ENCODE data around the gene CAPS.

Gene CAPS

DNA sequence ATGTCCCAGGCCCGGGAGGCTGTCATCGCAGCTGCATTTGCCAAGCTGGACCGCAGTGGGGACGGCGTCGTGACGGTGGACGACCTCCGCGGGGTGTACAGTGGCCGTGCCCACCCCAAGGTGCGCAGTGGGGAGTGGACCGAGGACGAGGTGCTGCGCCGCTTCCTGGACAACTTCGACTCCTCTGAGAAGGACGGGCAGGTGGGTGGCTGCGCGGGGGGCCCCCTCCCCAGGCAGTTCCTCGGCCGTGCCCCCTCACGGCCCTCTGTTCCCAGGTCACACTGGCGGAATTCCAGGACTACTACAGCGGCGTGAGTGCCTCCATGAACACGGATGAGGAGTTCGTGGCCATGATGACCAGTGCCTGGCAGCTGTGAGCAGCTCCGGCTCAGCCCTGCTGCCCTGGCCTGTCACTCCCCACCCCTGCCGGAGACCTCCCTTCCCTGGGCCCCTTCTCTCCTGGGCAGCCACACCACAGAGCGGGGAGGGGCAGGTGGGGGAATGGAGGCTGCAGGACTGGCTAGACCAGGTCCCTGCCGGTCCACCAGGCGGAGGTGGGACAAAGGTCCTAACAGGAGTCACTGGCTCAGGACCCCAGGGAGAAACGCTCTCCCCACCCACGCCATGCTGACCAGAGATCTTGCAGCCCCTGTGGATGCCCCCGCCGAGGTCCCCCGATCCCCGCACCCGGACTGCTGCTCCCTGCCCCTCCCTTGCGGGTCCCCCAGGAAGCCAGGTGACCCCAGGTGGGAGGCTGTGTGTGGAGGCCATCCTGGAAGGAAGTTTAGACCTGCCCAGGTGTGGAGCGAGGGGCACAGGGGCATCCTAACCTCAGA is 1.1 kb downstream of the CAPS start:
- DNase-seq = no peak

DNA sequence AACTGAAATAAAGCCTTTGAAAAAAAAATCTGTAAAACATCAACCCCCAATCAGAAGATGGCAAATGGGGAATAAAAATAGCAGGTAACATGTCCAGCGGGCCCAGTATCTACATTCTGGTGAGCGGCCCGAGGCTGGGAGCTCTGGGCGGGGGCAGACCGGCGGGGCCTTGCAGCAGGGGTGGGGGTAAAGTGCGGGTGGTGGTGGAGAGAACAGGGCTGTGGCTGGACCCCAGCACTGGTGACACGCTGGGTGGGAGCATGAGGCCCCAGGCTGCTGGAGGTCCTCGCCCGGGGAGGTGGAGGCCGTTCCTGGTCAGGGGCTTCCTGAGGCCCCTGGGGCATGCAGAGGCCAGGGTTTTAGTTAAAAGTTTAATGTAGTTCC is 1.7 kb downstream of the CAPS start:
- DNase-seq = no peak

DNA sequence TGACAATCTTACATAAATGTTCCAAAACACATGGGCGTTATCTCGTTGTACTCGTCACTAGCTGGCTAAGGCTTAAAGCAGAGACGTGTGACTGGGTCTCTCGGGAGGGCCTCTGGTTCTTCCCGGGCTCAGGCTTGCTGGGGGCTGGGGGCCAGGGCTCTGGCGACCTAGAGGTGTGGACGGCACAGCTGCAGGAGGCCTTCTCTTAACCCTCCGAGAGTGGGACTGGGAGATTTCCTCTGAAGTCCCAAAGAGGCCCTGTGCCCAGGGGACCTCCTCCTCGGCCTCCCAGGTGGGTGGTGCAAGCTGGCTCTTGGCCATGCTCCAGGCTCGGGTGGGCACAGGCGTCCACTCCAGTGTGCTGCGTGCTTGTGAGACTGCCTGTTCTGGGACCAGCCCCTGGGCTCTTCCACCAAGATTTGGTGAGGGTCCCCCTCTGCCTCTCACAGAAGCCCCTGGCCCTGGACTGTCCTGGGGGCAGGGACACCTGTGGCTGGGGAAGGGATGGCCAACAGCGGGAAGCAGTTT is 2.2 kb downstream of the CAPS start:
- no peak for DNase-seq

DNA sequence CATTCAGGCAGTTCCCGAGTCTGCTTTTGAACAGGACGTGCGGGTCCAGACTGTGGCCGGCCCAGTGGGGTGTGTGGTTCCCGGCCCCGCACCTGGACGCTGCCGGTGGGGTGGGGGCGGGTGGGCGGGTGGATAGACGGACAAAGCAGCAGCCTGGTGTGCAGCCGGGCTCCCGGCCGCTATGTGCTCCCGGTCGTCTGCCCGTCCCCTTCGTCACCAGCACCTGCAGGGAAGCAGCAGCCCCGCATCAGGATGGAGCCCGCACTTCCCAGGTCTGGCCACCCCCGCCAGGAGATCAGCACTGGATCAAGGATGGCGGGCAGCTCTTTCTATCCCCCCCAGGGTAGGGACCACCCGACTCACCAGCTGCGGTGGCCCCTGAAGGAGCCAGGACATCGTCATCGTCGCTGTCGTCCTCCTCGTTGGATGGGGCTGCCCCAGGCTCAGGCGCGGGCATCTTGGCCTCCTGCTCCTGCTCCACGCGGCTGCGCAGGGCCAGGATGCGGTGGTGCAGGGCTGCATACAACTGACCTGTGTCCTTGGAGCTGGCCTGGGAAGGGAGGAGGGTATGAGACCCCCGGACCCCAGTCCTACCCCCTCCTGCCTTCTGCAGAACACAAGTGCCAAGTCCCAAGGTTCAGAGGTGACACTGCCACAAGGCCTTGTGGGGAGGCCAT is 3.5 kb downstream of the CAPS start:
- no peak for DNase-seq

DNA sequence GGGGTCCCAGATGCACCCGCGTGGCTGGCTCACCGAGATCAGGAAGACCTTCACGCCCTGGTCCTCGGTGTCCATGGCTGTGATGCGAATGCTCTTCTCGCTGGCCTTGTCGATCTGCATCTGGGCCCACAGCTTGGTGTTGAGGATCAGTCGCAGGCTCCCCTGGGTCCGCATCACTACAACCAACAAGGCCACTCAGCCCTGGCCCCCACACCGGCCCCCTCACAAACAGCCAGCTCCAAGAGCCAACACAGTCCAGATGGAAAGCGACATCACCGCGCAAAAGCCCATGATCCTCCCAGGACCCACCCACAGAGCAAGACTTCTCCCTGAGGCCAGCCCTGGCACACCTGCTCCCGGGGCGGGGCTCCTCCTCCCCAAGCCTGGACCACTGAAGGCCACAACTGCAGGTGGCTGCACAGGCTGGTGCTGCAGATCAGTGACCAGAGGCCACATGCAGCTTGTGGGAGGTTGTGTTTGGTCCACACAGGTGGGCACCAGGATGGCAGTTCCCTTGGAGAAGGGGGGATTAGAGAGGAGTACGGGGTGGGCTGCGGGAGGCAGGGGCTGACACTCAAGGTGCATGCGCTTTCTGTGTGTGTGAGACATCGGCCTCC is 4.5 kb downstream of the CAPS start:
- no peak for DNase-seq

DNA sequence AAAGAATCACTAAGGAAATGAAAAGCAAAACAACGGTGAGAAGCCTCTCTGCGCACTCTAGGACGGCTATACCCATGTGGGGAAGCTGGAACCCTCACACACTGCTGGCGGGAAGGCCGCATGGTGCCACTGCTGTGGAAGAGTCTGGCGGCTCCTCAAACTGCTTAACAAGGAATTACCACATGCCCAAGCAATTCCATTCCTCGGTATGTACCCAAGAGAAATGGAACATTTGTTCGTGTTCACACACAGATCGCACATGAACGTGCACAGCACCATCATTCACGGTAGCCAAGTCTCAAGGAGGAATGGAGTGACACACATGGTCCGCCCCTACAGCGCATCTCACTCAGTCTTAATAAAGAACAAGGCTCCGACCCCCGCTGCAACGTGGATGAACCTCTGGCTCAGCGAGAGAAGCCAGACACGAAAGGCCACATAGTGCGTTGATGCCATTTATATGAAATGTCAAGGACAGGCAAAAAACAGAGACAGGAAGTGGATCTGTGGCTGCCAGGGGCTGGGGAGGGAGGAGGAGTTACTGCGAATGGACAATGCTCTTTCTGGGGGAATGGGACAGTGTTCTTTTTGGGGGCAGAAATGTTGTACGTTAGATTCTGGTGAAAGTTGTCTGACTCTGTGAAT is 7.6 kb downstream of the CAPS start:
- DNase-seq = no peak

DNA sequence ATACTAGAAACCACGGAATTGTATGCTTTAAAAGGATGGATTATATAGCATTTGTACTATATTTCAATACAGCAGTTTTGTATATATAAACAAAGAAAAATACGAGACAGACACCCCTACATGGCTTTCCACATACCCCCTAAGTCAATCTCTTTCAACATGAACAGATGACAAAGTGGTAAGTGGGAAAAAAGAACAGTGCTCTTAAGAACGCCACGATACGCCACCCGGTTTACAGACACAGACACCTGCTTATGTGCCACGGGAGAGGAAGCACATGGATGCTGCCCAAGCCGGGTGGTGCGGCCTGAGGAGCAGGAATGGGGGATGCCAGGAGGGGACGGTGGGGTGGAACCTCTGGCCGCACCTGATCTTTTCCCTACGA is 8.1 kb downstream of the CAPS start:
- no peak for DNase-seq

DNA sequence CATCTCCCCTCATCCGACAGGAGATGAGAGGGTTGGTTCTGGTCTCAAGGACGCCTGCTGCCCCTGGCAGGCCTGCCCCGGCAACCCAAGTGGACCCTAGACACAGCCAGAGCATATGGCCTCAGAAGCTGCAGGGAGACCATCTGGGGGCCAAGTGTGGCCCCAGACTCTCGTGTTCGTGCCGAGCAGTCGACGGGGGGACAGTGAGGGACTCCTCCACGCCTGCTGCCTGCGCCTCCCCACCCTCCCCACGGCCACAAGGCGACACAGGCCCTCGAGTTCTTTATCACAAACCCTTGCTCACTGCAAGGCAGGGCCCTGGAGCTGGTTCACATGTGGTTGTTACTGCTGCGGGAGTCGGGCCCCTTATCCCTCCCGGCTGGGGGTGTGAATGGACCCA is 9.3 kb downstream of the CAPS start:
- DNase-seq = no peak

DNA sequence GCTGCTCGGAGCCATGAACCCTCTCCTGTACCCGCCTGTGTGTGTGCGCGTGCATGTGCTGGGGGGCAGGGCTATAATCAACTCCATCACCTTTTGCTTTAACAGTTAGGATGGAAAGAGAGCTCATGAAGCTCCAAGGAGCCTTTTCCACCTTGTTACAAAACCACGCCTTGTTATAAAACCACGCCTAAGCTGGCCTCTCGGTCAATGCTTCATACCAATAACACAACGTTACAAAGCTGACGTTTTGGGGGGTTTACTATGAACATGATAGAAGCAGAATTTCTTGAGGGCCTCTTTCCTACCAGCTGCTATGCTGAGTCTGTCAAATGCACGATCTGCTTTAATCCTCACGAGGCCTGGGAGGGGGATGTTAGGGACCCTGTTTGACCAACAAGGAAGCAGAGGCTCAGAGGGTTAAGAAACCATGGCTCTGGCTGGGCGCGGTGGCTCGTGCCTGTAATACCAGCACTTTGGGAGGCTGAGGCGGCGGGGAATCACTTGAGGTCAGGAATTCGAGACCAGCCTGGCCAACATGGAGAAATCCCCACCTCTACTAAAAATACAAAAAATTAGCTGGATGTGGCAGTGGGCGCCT is 11.9 kb downstream of the CAPS start:
- no peak for DNase-seq

DNA sequence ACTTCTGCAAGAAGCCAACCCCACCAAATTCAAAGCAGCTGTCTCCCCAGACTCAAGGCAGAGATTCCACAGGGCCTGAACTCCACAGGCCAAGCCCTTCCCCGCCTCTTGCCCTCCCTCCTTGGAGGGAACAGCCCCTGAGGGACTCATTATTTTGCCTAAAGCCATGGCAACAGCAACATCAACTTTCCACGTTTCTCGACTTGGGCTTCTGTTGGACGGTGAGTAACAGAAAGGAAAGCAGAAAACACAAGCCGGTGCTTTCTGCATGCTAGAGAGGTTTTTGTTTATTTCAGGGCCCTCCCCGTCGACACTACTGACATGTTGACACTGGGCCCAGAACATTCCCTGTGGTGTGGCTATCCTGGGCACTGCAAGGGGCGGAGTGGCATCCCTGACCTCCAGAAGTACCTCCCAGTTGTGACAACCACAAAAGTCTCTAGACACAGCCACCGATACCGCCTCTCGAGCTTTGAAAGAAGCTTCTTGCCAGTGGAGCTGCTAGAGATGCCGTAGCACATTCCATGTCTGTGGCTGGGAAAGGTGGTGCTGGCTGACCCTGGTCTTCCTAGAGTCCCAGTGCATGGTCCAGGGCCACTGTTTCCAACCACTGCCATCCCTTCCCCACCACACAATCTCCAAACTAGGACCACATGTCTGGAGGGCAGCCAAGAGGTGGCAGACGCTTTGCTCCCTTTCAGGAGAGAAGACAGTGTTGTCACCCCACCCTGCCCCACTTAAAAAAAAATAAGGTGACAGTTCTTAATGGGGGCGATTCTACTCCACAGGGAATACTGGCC is 12.8 kb downstream of the CAPS start:
- DNase-seq = no peak

DNA sequence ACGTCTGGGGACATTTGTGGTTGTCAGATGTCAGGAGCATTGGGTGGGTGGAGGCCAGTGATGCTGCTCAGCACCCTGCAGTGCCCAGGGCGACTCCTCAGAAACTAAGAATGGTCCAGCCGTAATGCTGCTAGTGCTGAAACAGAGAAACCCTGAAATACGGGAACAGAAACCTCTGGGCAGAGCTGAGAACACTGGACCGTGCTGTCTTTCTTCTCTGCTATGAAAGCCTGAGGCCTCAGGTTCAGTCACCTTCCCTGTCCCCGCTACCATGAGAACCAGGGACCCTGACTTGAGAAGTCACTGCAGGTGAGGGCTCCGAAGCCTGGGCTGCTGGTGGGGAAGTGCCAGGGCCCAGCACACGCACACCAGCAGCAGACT is 13.4 kb downstream of the CAPS start:
- no peak for DNase-seq

DNA sequence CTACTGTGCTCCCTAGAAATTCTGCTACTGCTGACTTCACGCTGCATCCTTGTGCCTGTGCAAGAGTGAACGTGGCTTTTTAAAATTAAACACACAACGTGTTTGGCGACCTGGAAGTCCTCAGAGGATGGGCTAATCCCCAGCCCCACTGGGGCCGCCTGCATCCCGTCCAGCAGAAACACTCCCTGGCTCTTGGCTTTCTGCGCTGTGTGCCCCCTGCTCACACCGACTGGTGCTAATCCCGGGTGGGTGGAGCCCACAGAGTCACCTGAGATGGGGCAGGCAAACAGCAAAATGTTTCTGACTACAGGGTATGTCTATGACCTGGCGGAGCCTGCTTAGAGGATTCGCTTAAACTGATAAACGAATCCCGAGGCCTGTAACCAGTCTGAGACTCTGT is 15.1 kb downstream of the CAPS start:
- no peak for DNase-seq

DNA sequence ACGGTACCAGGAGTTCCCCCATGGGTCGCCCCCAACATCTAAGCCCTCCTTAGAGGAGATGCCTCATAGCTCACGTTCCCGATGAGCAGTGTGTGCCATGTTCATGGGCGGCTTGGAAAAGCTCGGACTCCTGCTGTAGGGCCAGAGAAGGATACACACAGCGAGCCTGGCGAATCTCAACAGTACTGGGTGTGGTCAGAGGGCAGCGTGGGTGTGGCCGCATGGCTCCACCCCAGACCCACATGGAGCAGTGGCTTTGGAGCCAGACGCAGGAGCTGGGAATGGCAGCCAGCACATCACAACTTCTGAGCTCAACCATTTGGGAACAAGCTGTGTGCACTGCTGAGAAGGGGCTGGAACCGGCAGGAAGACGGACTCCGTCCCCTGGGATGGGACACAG is 15.6 kb downstream of the CAPS start:
- DNase-seq = no peak

DNA sequence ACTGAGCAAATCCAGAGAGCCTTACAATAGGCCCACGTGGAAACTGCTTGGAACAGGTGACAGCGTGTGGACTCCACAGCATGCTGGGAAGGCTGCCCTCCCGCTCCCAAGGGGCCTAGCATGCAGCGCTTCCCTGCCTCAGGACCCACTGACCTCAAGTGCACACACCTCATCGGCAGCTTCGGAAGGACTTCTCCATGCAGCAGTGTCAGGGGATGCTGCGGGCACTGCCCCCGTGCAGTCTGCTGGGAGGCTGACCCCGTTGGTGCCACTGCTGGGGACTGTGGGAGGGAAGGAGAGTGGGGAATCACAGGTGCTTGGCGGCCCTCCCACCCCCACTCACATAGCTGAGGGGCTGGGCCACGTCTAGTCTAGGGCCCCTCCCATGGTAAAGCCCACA is 17.2 kb downstream of the CAPS start:
- DNase-seq = no peak

DNA sequence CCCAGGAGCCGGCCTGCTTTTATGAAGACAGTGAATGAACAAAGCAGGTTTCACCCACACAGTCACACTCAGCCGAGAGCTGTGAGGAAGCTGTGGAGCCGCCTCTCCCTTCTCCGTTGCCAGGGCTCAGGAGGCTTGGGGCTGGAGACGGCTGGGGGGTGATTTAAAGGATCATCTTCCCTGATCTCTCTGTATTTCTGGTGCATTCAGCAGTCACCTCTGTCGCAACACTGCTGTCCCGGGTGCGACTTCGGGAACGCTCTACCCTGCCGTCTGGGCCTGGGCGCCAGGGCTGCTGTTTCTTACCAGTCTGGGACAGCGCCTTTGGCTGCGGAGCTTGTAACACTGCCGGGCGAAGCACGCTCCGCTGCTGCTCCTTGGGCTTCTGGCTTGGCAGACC is 18.1 kb downstream of the CAPS start:
- no peak for DNase-seq

DNA sequence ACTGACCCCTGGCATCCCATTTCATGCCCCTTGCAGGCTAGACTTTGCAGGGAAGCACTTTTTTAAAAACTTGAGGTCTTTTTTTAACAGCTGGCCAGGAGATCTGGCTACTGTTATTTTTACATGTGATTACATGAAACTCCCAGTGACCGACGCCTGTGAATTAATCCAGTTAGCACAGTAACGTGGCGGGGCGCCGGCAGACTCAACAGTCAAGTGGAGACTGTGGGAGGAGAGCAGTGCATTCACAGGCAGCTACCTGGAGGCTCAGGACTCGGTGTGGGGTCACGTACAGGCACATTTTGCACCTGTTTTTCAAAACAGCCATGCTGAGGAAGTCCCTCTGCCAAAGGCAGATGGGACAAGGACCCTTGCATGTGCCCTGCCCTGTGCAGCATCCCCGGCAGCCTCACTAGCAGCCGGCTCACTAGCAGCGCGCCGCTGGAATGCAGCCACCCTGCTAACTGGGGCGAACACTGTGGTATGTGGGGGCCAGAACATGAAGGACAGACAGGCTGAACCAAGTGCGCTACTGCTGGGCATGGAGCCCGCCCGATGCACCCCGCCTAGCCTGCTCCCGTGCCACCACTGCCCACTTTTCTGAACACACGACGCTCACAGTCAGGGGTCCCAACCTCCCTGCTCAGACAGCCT is 18.7 kb downstream of the CAPS start:
- DNase-seq = no peak

DNA sequence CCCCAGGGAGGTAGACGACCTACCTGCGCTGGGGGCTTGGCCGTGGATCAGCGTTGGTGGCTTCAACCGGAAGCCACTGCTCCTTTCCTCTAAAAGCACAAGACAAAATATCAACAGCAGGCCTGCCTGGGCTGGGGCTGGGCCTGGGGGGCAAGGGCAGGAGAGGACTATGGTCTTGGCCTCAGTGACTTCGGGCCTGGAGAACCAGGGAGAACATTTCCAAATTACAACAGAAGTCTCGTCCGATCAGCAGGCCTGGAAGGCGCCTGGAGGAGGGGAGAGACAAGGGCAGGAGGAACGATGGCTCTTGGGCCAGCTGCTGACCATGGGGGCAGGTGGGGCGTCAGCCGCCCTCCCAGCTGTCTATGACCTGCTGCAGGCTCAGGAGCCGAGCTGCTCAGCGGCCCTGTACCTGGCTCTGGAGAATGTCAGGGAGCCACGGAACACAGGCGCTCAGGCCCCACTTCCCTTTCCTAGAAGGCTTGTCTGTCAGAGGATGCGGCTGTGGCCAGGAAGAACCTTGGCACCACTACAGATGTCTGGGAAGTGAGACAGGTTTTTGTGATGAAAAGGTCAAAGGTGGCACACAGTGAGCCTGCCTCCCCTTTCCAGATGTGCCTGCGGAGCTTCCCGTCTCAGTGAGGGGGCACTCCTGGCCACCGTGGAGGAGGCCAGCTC is 19.5 kb downstream of the CAPS start:
- DNase-seq = no peak

DNA sequence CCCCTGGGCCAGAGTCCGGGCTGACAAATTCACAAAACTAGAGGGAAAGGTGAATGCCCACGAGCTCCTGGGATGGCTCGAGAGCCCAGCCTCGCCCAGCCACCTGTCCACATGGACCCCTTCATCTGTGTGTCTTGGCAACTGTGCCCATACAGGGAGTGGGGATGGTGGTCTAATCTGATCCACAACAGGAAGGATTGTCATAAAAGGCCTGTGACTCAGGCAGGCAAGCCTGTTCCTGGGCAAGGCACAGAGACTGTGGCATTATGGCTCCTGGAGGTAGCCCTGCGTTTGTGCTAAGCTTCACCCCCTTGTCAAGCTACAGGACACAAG is 20.0 kb downstream of the CAPS start:
- no peak for DNase-seq

DNA sequence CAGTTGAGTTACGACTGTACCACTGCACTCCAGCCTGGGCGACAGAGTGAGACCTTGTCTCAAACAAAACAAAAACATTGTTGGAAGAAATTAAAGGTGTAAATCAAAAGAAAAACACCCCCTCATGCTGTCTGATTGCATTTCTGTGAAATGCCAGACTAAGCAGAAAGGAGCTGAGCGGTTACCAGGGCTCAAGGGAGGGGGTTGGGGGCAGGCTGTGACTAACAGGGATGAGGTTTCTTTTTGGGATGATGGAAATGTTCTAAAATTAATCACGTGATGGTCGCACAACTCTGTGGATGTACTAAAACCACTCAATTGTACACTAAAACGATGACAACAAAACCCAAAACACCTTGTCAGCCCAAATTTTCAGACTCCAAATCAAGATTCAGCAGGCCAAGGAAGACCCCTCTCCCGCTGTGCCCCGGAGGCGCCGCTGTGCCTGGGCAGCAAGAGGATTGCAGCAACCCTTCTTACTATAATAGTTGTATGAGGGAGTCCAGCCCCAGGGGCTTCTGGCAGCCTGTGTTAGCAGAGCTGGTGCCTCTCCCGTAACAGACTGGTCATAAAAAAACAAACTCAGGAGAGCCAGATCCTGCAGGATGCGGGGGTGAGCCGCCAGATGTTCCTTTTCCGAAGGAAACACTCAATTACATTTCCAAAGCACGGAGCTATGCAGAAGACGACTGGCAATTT is 20.9 kb downstream of the CAPS start:
- DNase-seq = no peak

DNA sequence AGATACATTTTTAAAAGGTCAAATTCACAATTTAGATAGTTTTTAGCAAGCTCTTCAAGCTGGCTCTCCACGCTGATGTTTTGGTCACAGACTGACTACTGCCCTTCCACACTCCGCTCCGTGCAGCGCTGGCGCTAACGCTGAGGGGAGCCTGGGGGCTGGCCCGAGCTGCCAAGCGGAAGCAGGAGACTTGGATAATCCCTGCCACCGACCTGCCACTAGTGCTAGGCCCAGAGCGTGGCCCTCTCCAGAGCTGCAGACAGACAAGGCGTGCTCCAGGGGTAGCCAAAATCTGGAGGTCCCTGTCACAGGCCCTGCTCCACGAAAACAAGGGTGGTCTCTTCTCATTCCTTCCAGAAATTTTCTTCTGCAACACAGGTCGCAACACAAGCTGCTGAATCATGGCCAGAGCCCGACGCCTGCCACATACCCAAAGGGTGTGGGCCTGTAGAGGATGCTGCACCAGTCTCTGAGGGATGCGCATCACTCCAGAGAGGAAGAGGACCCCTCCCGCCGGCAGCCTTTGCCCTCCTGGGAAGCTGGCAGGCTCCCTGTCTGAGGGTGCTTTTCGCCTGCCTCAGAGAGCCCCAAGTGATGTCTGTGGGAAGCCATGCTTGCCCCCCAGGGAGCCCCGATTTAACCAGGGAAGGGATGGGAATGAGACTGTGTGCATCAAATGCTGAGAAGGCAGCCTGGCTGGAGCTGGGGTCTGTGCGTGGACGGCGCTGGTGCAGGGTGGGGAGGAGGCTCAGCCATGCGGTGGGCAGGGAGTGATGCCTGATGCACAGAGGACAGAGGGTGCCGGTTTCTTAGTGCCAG is 21.6 kb downstream of the CAPS start:
- DNase-seq = no peak

Data from activated T-cell treated with anti-CD3 and anti-CD28 coated beads, Interleukin-2, amount 50 U/mL, for 48 hours (primary cell).